ENCODE measurements around the gene TNNI2. TPM values are rescaled to one million over a fixed set of nuclear protein-coding genes. Genes with fewer than 3 reads are reported as not detected.

TNNI2 gene
- total RNA-seq, 1 experiment from 2014 or later = 7.8 TPM

DNA sequence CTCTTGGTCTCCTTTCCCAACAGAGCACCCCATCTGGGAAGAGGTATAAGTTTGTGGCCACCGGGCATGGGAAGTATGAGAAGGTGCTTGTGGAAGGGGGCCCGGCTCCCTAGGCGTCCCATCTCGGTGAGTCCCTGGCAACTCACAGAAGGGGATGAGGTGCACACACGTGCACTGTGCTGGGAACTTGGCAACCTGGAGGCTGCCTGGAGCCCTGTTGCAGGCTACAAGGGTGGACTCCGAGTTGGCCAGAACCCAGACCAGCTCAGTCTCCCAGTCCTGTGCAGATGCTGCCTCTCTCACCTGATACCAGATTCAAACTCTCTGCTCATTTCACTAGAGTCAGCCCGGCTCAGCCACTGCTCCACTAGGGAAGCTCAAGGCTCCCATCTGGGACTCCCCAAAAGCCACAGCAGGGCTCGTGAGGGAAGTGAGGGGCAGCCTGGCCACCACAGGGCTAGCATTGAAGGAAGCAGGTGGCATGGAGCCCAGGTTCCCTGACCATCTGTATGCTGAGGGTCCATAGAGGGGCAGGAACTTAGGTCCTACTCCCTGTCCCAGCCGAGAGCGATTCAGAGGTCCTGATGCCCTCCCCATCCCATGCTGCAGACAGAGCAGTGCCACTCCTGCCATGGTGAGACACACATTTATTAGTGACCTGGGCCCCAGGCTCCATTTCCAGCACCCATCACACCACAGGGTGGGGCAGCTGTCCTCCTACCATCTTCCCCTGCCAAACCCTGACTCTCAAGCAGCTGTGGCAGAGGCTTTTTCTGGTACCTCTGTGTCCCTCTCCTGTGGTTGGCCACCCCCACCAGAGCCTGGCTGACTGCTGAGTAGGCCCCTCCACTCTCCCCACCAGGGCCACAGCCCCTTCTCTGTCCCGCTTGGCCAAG is 48.9 kb downstream of the TNNI2 start:
- H3F3A ChIP-seq (ENCODE audit: insufficient read depth, low read depth) = no peaks in the 10 kb centered on the region
- H4K20me1 ChIP-seq (ENCODE audit: insufficient read depth) = no peaks in the 10 kb centered on the region
- TF ChIP-seq EZH2 (IDR thresholded peaks at IDR 0.05; ENCODE audit: low read depth) = no peak
- TF ChIP-seq, protein P1, sequence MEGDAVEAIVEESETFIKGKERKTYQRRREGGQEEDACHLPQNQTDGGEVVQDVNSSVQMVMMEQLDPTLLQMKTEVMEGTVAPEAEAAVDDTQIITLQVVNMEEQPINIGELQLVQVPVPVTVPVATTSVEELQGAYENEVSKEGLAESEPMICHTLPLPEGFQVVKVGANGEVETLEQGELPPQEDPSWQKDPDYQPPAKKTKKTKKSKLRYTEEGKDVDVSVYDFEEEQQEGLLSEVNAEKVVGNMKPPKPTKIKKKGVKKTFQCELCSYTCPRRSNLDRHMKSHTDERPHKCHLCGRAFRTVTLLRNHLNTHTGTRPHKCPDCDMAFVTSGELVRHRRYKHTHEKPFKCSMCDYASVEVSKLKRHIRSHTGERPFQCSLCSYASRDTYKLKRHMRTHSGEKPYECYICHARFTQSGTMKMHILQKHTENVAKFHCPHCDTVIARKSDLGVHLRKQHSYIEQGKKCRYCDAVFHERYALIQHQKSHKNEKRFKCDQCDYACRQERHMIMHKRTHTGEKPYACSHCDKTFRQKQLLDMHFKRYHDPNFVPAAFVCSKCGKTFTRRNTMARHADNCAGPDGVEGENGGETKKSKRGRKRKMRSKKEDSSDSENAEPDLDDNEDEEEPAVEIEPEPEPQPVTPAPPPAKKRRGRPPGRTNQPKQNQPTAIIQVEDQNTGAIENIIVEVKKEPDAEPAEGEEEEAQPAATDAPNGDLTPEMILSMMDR (conservative IDR thresholded peaks at IDR 0.05) = no peak
- DNase-seq = no peak
- no peak overlapping the region for H3K4me2 ChIP-seq
- POLR2A ChIA-PET (ENCODE audit: unreplicated experiment) = no interaction called here
- H3K4me1 ChIP-seq (replicated peaks; ENCODE audit: insufficient read depth) = no peaks in the 10 kb centered on the region
- no peak overlapping the region for H3K27ac ChIP-seq
- no TSS peak for BruUV-seq (replicated peaks)
- H3K36me3 ChIP-seq (ENCODE audit: low read depth) = no peaks in the 10 kb centered on the region
- H2AFZ ChIP-seq = no peak overlapping the region
- no peak overlapping the region for H3K4me3 ChIP-seq
- peaks cover 54% of the 10 kb centered on the region for H3K27me3 ChIP-seq (ENCODE audit: insufficient read depth, low read depth)
- intact Hi-C loops (cut with micrococcal nuclease; ENCODE audit: unreplicated experiment) = no loop called here
- H3K79me2 ChIP-seq (ENCODE audit: low read depth) = no peaks in the 10 kb centered on the region
- H3K9me3 ChIP-seq (ENCODE audit: insufficient read depth, low read depth) = no peaks in the 10 kb centered on the region
- no peaks in the 10 kb centered on the region for H3K9me2 ChIP-seq (ENCODE audit: insufficient read depth)
- CTCF ChIA-PET = no interaction called here

DNA sequence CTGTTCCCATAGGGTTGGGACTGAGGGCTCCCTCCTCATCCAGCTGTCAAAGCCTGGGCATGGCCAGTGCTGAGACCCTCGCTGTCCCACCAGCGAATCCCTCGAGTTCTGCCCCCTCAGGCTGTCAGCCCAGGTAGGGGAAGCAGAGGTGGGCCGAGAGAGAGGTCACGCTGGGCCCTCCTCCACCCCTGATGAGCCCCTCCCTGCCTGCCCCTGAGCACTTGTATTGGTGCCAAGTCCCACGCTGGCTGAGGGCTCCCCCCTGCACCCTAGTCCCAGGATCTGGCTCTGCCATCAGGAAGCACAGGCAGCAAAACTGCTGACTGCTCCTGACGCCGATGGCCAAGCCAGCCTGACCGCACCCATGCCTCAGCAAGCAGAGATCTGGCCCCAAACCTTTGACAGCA is 49.6 kb downstream of the TNNI2 start:
- no peaks in the 10 kb centered on the region for H3K4me1 ChIP-seq (replicated peaks; ENCODE audit: insufficient read depth)
- no peak overlapping the region for H3K4me3 ChIP-seq
- intact Hi-C loops (cut with micrococcal nuclease; ENCODE audit: unreplicated experiment) = no loop called here
- ChIA-PET CTCF (no interaction called here), POLR2A (ENCODE audit: unreplicated experiment) (no interaction called here)
- H3K27me3 ChIP-seq (ENCODE audit: insufficient read depth, low read depth) = peaks cover 54% of the 10 kb centered on the region
- DNase-seq = no peak
- no TSS peak for BruUV-seq (replicated peaks)
- TF ChIP-seq EZH2 (IDR thresholded peaks at IDR 0.05; ENCODE audit: low read depth) = no peak
- TF ChIP-seq, protein P1 (conservative IDR thresholded peaks at IDR 0.05) = no peak
- H3F3A ChIP-seq (ENCODE audit: insufficient read depth, low read depth) = no peaks in the 10 kb centered on the region
- H2AFZ ChIP-seq = no peak overlapping the region
- H3K9me2 ChIP-seq (ENCODE audit: insufficient read depth) = no peaks in the 10 kb centered on the region
- H3K36me3 ChIP-seq (ENCODE audit: low read depth) = no peaks in the 10 kb centered on the region
- no peaks in the 10 kb centered on the region for H3K79me2 ChIP-seq (ENCODE audit: low read depth)
- H4K20me1 ChIP-seq (ENCODE audit: insufficient read depth) = no peaks in the 10 kb centered on the region
- H3K9me3 ChIP-seq (ENCODE audit: insufficient read depth, low read depth) = no peaks in the 10 kb centered on the region
- no peak overlapping the region for H3K4me2 ChIP-seq
- no peak overlapping the region for H3K27ac ChIP-seq

DNA sequence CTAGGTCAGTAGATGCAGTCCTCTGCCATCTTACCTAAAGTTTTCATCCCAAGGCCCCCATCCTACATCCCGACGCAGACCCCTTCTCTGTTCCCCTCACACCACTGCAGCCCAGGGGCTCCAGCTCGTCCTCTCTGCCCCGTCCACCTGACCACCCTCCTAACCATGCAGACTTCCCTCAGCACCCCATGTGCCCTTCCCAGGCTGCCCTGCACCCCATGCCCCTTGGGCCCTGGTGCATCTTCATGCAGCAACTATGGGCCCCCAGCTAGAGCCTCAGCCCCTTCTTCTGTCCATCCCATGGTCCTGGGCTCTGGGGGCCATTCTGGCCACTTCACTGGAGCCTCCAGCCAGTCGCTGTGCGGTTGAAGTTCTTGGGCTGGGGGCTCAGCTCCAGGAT is 50.0 kb downstream of the TNNI2 start:
- Histone ChIP-seq H3K4me3 (no peak overlapping the region), H3K27me3 (ENCODE audit: insufficient read depth, low read depth) (peaks cover 54% of the 10 kb centered on the region), H2AFZ (no peak overlapping the region), H3K9me3 (ENCODE audit: insufficient read depth, low read depth) (no peaks in the 10 kb centered on the region), H3K4me1 (replicated peaks; ENCODE audit: insufficient read depth) (no peaks in the 10 kb centered on the region), H3F3A (ENCODE audit: insufficient read depth, low read depth) (no peaks in the 10 kb centered on the region), H3K27ac (no peak overlapping the region), H4K20me1 (ENCODE audit: insufficient read depth) (no peaks in the 10 kb centered on the region), H3K4me2 (no peak overlapping the region), H3K9me2 (ENCODE audit: insufficient read depth) (no peaks in the 10 kb centered on the region), H3K36me3 (ENCODE audit: low read depth) (no peaks in the 10 kb centered on the region), H3K79me2 (ENCODE audit: low read depth) (no peaks in the 10 kb centered on the region)
- ChIA-PET POLR2A (ENCODE audit: unreplicated experiment) (no interaction called here), CTCF (no interaction called here)
- no peak for DNase-seq
- no peak for TF ChIP-seq EZH2 (IDR thresholded peaks at IDR 0.05; ENCODE audit: low read depth)
- TF ChIP-seq, protein P1 (conservative IDR thresholded peaks at IDR 0.05) = no peak
- intact Hi-C loops (cut with micrococcal nuclease; ENCODE audit: unreplicated experiment) = no loop called here
- no TSS peak for BruUV-seq (replicated peaks)

Measured in PC-9 (cell line).